HepG2 (cell line): ENCODE data around the gene RPL23. TPM values are rescaled to one million over a fixed set of nuclear protein-coding genes. Genes with fewer than 3 reads are reported as not detected.

Experiments used
- CEBPG ChIP-seq: IDR thresholded peaks from 2 replicates; pipeline ENCODE4 v1.6.1; 2016
- EP300 ChIP-seq, 3 experiments: sonication (generic) in 1 of 3; formaldehyde crosslinking in 1 of 3; IDR thresholded peaks; 2 replicates each; pipeline versions ENCODE4 v1.5.1 to v1.6.1; 2011 to 2020; ENCODE audit warnings: low read depth in 2 of 3, low read length in 2 of 3, borderline replicate concordance in 1 of 3, improper control_type of control experiment in 1 of 3, mild to moderate bottlenecking in 1 of 3, missing genetic modification reagents in 1 of 3, moderate library complexity in 1 of 3
- GABPB1 ChIP-seq: IDR thresholded peaks from 2 replicates; pipeline ENCODE4 v1.6.1; 2016; ENCODE audit warnings: mild to moderate bottlenecking, missing genetic modification reagents, moderate library complexity, missing compliant biosample characterization
- HIC2 ChIP-seq: sonication (generic); formaldehyde crosslinking; IDR thresholded peaks from 2 replicates; pipeline ENCODE4 v1.9.0; 2022; ENCODE audit warnings: low read depth, missing genetic modification reagents
- MAFG ChIP-seq: sonication (generic); formaldehyde crosslinking; IDR thresholded peaks from 2 replicates; pipeline ENCODE4 v1.5.1; 2020; ENCODE audit warnings: mild to moderate bottlenecking, missing genetic modification reagents
- NR1H2 ChIP-seq: sonication (generic); formaldehyde crosslinking; IDR thresholded peaks from 2 replicates; pipeline ENCODE4 v1.8.1; 2022; ENCODE audit warnings: low read depth, missing genetic modification reagents, borderline replicate concordance
- PATZ1 ChIP-seq: sonication (generic); formaldehyde crosslinking; IDR thresholded peaks from 2 replicates; pipeline ENCODE4 v1.4.0; 2020; ENCODE audit warnings: missing genetic modification reagents
- POLR2A ChIP-seq, 2 experiments: IDR thresholded peaks; 2 replicates each; pipeline ENCODE4 v1.6.1; 2011; ENCODE audit warnings: low read depth in 2 of 2, low read length in 2 of 2, mild to moderate bottlenecking in 1 of 2, moderate library complexity in 1 of 2; ENCODE audit not compliant: insufficient read depth in 1 of 2
- PRPF4 ChIP-seq: fragments of 200-400 bp; formaldehyde crosslinking; IDR thresholded peaks from 2 replicates; pipeline ENCODE4 v1.6.1; 2016; ENCODE audit warnings: low read length, low read depth; ENCODE audit not compliant: poor library complexity, severe bottlenecking
- RBM22 ChIP-seq: fragments of 200-400 bp; formaldehyde crosslinking; optimal IDR thresholded peaks from 2 replicates; pipeline ENCODE3; 2017; ENCODE audit warnings: mild to moderate bottlenecking, low read length, moderate library complexity
- SP140L ChIP-seq: sonication (generic); formaldehyde crosslinking; IDR thresholded peaks from 2 replicates; pipeline ENCODE4 v1.4.0; 2020; ENCODE audit warnings: missing genetic modification reagents, borderline replicate concordance
- TAF1 ChIP-seq: sonication (generic); formaldehyde crosslinking; IDR thresholded peaks from 2 replicates; pipeline ENCODE4 v1.4.0; 2020; ENCODE audit warnings: missing genetic modification reagents
- TEAD3 ChIP-seq: optimal IDR thresholded peaks from 2 replicates; pipeline ENCODE3; 2016; ENCODE audit warnings: borderline replicate concordance
- THAP11 ChIP-seq: IDR thresholded peaks from 2 replicates; pipeline ENCODE4 v1.6.1; 2016; ENCODE audit warnings: missing biosample characterization, missing genetic modification reagents
- ZNF136 ChIP-seq: sonication (generic); formaldehyde crosslinking; IDR thresholded peaks from 2 replicates; pipeline ENCODE4 v1.8.1; 2022; ENCODE audit warnings: low read depth, mild to moderate bottlenecking, moderate library complexity, missing genetic modification reagents
- ZNF225 ChIP-seq: sonication (generic); formaldehyde crosslinking; IDR thresholded peaks from 2 replicates; pipeline ENCODE4 v1.4.0; 2020; ENCODE audit warnings: mild to moderate bottlenecking, missing genetic modification reagents
- ZNF264 ChIP-seq: sonication (generic); formaldehyde crosslinking; IDR thresholded peaks from 2 replicates; pipeline ENCODE4 v1.4.0; 2020; ENCODE audit warnings: missing genetic modification reagents
- ZNF280D ChIP-seq: sonication (generic); formaldehyde crosslinking; IDR thresholded peaks from 2 replicates; pipeline ENCODE4 v1.5.1; 2020; ENCODE audit warnings: mild to moderate bottlenecking, missing genetic modification reagents
- ZNF3 ChIP-seq: IDR thresholded peaks from 2 replicates; pipeline ENCODE4 v1.7.0; 2017; ENCODE audit warnings: inconsistent platforms
- ZNF414 ChIP-seq: sonication (generic); formaldehyde crosslinking; IDR thresholded peaks from 2 replicates; pipeline ENCODE4 v1.5.0; 2020; ENCODE audit warnings: missing genetic modification reagents
- ZSCAN20 ChIP-seq: sonication (generic); formaldehyde crosslinking; IDR thresholded peaks from 2 replicates; pipeline ENCODE4 v1.4.0; 2020; ENCODE audit warnings: missing genetic modification reagents, mild to moderate bottlenecking, borderline replicate concordance
- polyA plus RNA-seq, 8 experiments: library from polyadenylated mRNA; depleted of rRNA in 3 of 8; stranded (reverse) in 7 of 8; unstranded in 1 of 8; fragments of >200 nt; fragmentation: Illumina TruSeq in 4 of 8; extraction: Trizol in 4 of 8; gene quantifications; 2 replicates each; pipeline versions ENCODE4 v1.2.1 to v1.2.3, GENCODE V29; 2011 to 2016; ENCODE audit warnings: low read depth in 4 of 8, missing spikeins in 1 of 8, mixed read lengths in 1 of 8; ENCODE audit not compliant: insufficient read depth in 1 of 8
- total RNA-seq, 5 experiments: library from RNA; depleted of rRNA; stranded (reverse); fragments of >200 nt; fragmentation: Illumina TruSeq; extraction: Trizol; gene quantifications; 2 replicates each; pipeline ENCODE4 v1.2.3, GENCODE V29; 2016; ENCODE audit warnings: low read depth in 1 of 5

Gene RPL23
- total and polyA plus RNA-seq, 2 of the 13 experiments (the other 11 are each of a cell fraction or from before 2014, with no cell fraction given): 2,790 to 4,860 TPM

GRCh38 chr17:38867179-38867967 lies 13.9 kb upstream of the RPL23 start (continued):
- TF ChIP-seq ZNF280D (CRISPR knock-in tag) (peak; percentile 67; the same call in 1 of the 2 replicates), PATZ1 (CRISPR knock-in tag) (peak; percentile 32; the same call in 1 of the 2 replicates), HIC2 (peak; percentile 23; the same call in 1 of the 2 replicates), THAP11 (CRISPR knock-in tag) (peak; percentile 56; the same call in 1 of the 2 replicates), ZNF264 (peak; percentile 83; the same call in 1 of the 2 replicates), ZNF136 (CRISPR knock-in tag) (no peak), GABPB1 (0 out of 2 replicates have a peak, but pooled peaks have one; percentile 12), PRPF4 (peak; percentile 89), ZNF225 (CRISPR knock-in tag) (no peak), EP300 (IDR thresholded peaks at IDR 0.05; ENCODE audit: low read depth in 2 of 2, low read length in 2 of 2) (peak in 1 of 2 experiments; percentile 31; a peak in 1 of 4 replicates), EP300 (CRISPR knock-in tag; IDR thresholded peaks at IDR 0.05; ENCODE audit: borderline replicate concordance) (no peak), POLR2A (IDR thresholded peaks at IDR 0.05; ENCODE audit: insufficient read depth in 1 of 2, low read depth in 2 of 2, low read length in 2 of 2) (no peak), SP140L (CRISPR knock-in tag) (peak; percentile 84; the same call in 1 of the 2 replicates), ZNF414 (CRISPR knock-in tag) (peak; percentile 77; the same call in 1 of the 2 replicates), ZSCAN20 (CRISPR knock-in tag) (peak; percentile 89), NR1H2 (no peak), MAFG (CRISPR knock-in tag) (peak; percentile 80), CEBPG (peak; percentile 12; the same call in 1 of the 2 replicates), TEAD3 (peak; percentile 20), TAF1 (CRISPR knock-in tag) (no peak), RBM22 (peak; percentile 81), ZNF3 (CRISPR knock-in tag) (peak; percentile 39; the same call in 1 of the 2 replicates)
